DOHH2 (cell line): Measurements from ENCODE around the gene CLDN24.

ENCODE experiments used
- H3F3A ChIP-seq: fragments of 200-600 bp; sonication (generic), shearing (Covaris generic); 2 replicates; pipeline ENCODE4 v1.6.0; 2016; ENCODE audit warnings: antibody characterized with exemption, mild to moderate bottlenecking; ENCODE audit not compliant: control insufficient read depth, insufficient read depth
- H3K27ac ChIP-seq: fragments of 200-600 bp; sonication (generic); 2 replicates; pipeline ENCODE4 v1.5.1; 2014; ENCODE audit warnings: low read depth, mild to moderate bottlenecking, low read length, moderate library complexity
- H3K27me3 ChIP-seq: fragments of 200-600 bp; sonication (generic); 2 replicates; pipeline ENCODE4 v1.6.1; 2014; ENCODE audit warnings: mild to moderate bottlenecking, low read length, mixed read lengths; ENCODE audit not compliant: control insufficient read depth
- H3K36me3 ChIP-seq: fragments of 200-600 bp; sonication (generic); 2 replicates; pipeline ENCODE4 v1.6.1; 2014; ENCODE audit warnings: mild to moderate bottlenecking, low read length, moderate library complexity, mixed read lengths; ENCODE audit not compliant: control insufficient read depth
- H3K4me1 ChIP-seq: fragments of 200-600 bp; sonication (generic); 2 replicates; pipeline ENCODE4 v1.6.1; 2014; ENCODE audit warnings: mild to moderate bottlenecking, low read length, mixed read lengths; ENCODE audit not compliant: control insufficient read depth
- H3K4me2 ChIP-seq: fragments of 200-600 bp; sonication (generic); 2 replicates; pipeline ENCODE4 v1.6.0; 2014; ENCODE audit warnings: mild to moderate bottlenecking, low read length, moderate library complexity
- H3K4me3 ChIP-seq: fragments of 200-600 bp; sonication (generic); 2 replicates; pipeline ENCODE4 v1.5.1; 2014; ENCODE audit warnings: mild to moderate bottlenecking, low read length, mixed read lengths
- H3K79me2 ChIP-seq: fragments of 200-600 bp; sonication (generic); 2 replicates; pipeline ENCODE4 v1.6.1; 2014; ENCODE audit warnings: mild to moderate bottlenecking, low read length, mixed read lengths; ENCODE audit not compliant: control insufficient read depth
- H3K9me2 ChIP-seq: fragments of 200-600 bp; sonication (generic); replicated peaks from 2 replicates; pipeline ENCODE4 v1.6.1; 2014; ENCODE audit warnings: mild to moderate bottlenecking, low read length, mixed read lengths; ENCODE audit not compliant: control insufficient read depth
- H3K9me3 ChIP-seq: fragments of 200-600 bp; sonication (generic); 2 replicates; pipeline ENCODE4 v1.6.1; 2014; ENCODE audit warnings: antibody characterized with exemption, low read length, mixed read lengths; ENCODE audit not compliant: control insufficient read depth, insufficient read depth
- H4K20me1 ChIP-seq: fragments of 200-600 bp; sonication (generic); 2 replicates; pipeline ENCODE4 v1.6.0; 2014; ENCODE audit warnings: low read depth, mild to moderate bottlenecking, antibody characterized with exemption, low read length, moderate library complexity; ENCODE audit not compliant: control insufficient read depth, insufficient read depth
- CTCF ChIP-seq: fragments of 200-600 bp; sonication (generic); IDR thresholded peaks from one replicate; pipeline ENCODE4 v1.5.1; 2014; ENCODE audit warnings: antibody characterized with exemption, mild to moderate bottlenecking, low read depth, low read length; ENCODE audit not compliant: poor library complexity, severe bottlenecking
- EZH2phosphoT487 ChIP-seq: fragments of 200-600 bp; sonication (generic); IDR thresholded peaks from 2 replicates; pipeline ENCODE4 v1.6.1; 2017; ENCODE audit warnings: borderline replicate concordance, mild to moderate bottlenecking, antibody characterized with exemption, low read length, moderate library complexity, mixed read lengths

The CLDN24 gene

GRCh38 chr4:183272384-183272783 lies 49.8 kb downstream of the CLDN24 start:
- Histone ChIP-seq H3K4me1 (no peaks in the 10 kb centered on the region), H3K27me3 (no peaks in the 10 kb centered on the region), H3K36me3 (no peaks in the 10 kb centered on the region), H3K4me3 (no peak overlapping the region), H3K4me2 (no peak overlapping the region), H3K79me2 (no peaks in the 10 kb centered on the region), H3F3A (no peaks in the 10 kb centered on the region), H3K27ac (no peak overlapping the region), H3K9me3 (no peaks in the 10 kb centered on the region), H4K20me1 (no peaks in the 10 kb centered on the region), H3K9me2 (no peaks in the 10 kb centered on the region)
- TF ChIP-seq CTCF (no peak), EZH2phosphoT487 (no peak)
